ENCODE measurements around the gene LTN1. TPM values are rescaled to one million over a fixed set of nuclear protein-coding genes. Genes with fewer than 3 reads are reported as not detected.

Gene LTN1
- total RNA-seq, 1 experiment from 2014 or later: 27.1 TPM

GRCh38 chr21:28906841-28907240, 85.8 kb downstream of the LTN1 start:
- intact Hi-C loops (cut with micrococcal nuclease): no loop called here
- H3K27ac Mint-ChIP-seq (ENCODE audit: low read depth, unreplicated experiment): no peak overlapping the region
- no peaks in the 10 kb centered on the region for H3K9me3 Mint-ChIP-seq (ENCODE audit: unreplicated experiment)
- ChIA-PET POLR2A (no interaction called here), CTCF (no interaction called here)
- peaks cover 3% of the 10 kb centered on the region for H3K36me3 Mint-ChIP-seq (ENCODE audit: insufficient read depth, unreplicated experiment)
- H3K4me3 Mint-ChIP-seq (ENCODE audit: unreplicated experiment): no peak overlapping the region
- DNase-seq (ENCODE audit: unreplicated experiment): no peak
- no peaks in the 10 kb centered on the region for H3K4me1 Mint-ChIP-seq (ENCODE audit: insufficient read depth, unreplicated experiment)
- no peaks in the 10 kb centered on the region for H3K27me3 Mint-ChIP-seq (ENCODE audit: insufficient read depth, unreplicated experiment)
- no peak for TF ChIP-seq CTCF (IDR thresholded peaks at IDR 0.05; ENCODE audit: unreplicated experiment)
- no TSS peak for BruUV-seq (replicated peaks)

GRCh38 chr21:28906236-28906635, 86.4 kb downstream of the LTN1 start:
- no peak for TF ChIP-seq CTCF (IDR thresholded peaks at IDR 0.05; ENCODE audit: unreplicated experiment)
- H3K27me3 Mint-ChIP-seq (ENCODE audit: insufficient read depth, unreplicated experiment): no peaks in the 10 kb centered on the region
- H3K4me1 Mint-ChIP-seq (ENCODE audit: insufficient read depth, unreplicated experiment): no peaks in the 10 kb centered on the region
- POLR2A ChIA-PET: no interaction called here
- CTCF ChIA-PET: no interaction called here
- H3K4me3 Mint-ChIP-seq (ENCODE audit: unreplicated experiment): no peak overlapping the region
- peaks cover 7% of the 10 kb centered on the region for H3K36me3 Mint-ChIP-seq (ENCODE audit: insufficient read depth, unreplicated experiment)
- no TSS peak for BruUV-seq (replicated peaks)
- intact Hi-C loops (cut with micrococcal nuclease): no loop called here
- no peak overlapping the region for H3K27ac Mint-ChIP-seq (ENCODE audit: low read depth, unreplicated experiment)
- H3K9me3 Mint-ChIP-seq (ENCODE audit: unreplicated experiment): no peaks in the 10 kb centered on the region
- DNase-seq (ENCODE audit: unreplicated experiment): no peak

- ChIA-PET CTCF (interaction anchor here (0.8 to 1.1 kb wide), 2 partner anchors 35 to 159 kb away, joined by 3 read pairs; no protein-coding TSS in a partner anchor), POLR2A (interaction anchor here (1.0 kb wide), 1 partner anchor 19 kb away, joined by 3 read pairs; no protein-coding TSS in a partner anchor)
- H3K27ac Mint-ChIP-seq (ENCODE audit: low read depth, unreplicated experiment): no peak overlapping the region
- intact Hi-C loops (cut with micrococcal nuclease): no loop called here
- no peak for DNase-seq (ENCODE audit: unreplicated experiment)
- no TSS peak for BruUV-seq (replicated peaks)
- H3K36me3 Mint-ChIP-seq (ENCODE audit: insufficient read depth, unreplicated experiment): peaks cover 7% of the 10 kb centered on the region
- TF ChIP-seq CTCF (IDR thresholded peaks at IDR 0.05; ENCODE audit: unreplicated experiment): no peak
- H3K4me3 Mint-ChIP-seq (ENCODE audit: unreplicated experiment): no peak overlapping the region
- H3K4me1 Mint-ChIP-seq (ENCODE audit: insufficient read depth, unreplicated experiment): no peaks in the 10 kb centered on the region
- H3K27me3 Mint-ChIP-seq (ENCODE audit: insufficient read depth, unreplicated experiment): no peaks in the 10 kb centered on the region
- H3K9me3 Mint-ChIP-seq (ENCODE audit: unreplicated experiment): no peaks in the 10 kb centered on the region
These were observed 87.7 kb downstream of the LTN1 start for GRCh38 chr21:28904961-28905435.

- TF ChIP-seq CTCF (IDR thresholded peaks at IDR 0.05; ENCODE audit: unreplicated experiment): no peak
- no peaks in the 10 kb centered on the region for H3K4me1 Mint-ChIP-seq (ENCODE audit: insufficient read depth, unreplicated experiment)
- H3K27ac Mint-ChIP-seq (ENCODE audit: low read depth, unreplicated experiment): no peak overlapping the region
- no peak overlapping the region for H3K4me3 Mint-ChIP-seq (ENCODE audit: unreplicated experiment)
- H3K9me3 Mint-ChIP-seq (ENCODE audit: unreplicated experiment): no peaks in the 10 kb centered on the region
- intact Hi-C loops (cut with micrococcal nuclease): no loop called here
- no TSS peak for BruUV-seq (replicated peaks)
- POLR2A ChIA-PET: no interaction called here
- CTCF ChIA-PET: interaction anchor here (1.2 kb wide), 1 partner anchor 22 kb away, joined by 4 read pairs; no protein-coding TSS in a partner anchor
- DNase-seq (ENCODE audit: unreplicated experiment): no peak
- no peaks in the 10 kb centered on the region for H3K27me3 Mint-ChIP-seq (ENCODE audit: insufficient read depth, unreplicated experiment)
- peaks cover 7% of the 10 kb centered on the region for H3K36me3 Mint-ChIP-seq (ENCODE audit: insufficient read depth, unreplicated experiment)
These were observed 89.2 kb downstream of the LTN1 start for GRCh38 chr21:28903448-28903847.
